Activated T-cell treated with anti-CD3 and anti-CD28 coated beads for 4 hours (primary cell): ENCODE measurements around the gene TSSC4.

Experiments used
- DNase-seq: peaks from one replicate; pipeline ENCODE4 v3.0.0-alpha.2; 2020

Gene TSSC4

GRCh38 chr11:2436013-2436520 is 35.5 kb downstream of the TSSC4 start:
- no peak for DNase-seq

- DNase-seq = no peak
Observed at GRCh38 chr11:2436521-2437031, 36.0 kb downstream of the TSSC4 start.

GRCh38 chr11:2437516-2437915 is 37.0 kb downstream of the TSSC4 start:
- no peak for DNase-seq

- DNase-seq = no peak
Observed at GRCh38 chr11:2439820-2440219, 39.3 kb downstream of the TSSC4 start.

- no peak for DNase-seq
Observed at GRCh38 chr11:2440646-2441045, 40.1 kb downstream of the TSSC4 start.

GRCh38 chr11:2441171-2441570 is 40.6 kb downstream of the TSSC4 start:
- no peak for DNase-seq

GRCh38 chr11:2442589-2442988 is 42.0 kb downstream of the TSSC4 start:
- no peak for DNase-seq

- no peak for DNase-seq
Observed at GRCh38 chr11:2443406-2443805, 42.9 kb downstream of the TSSC4 start.

- peak; percentile 83 for DNase-seq
Observed at GRCh38 chr11:2443881-2444820, 43.6 kb downstream of the TSSC4 start, which contains the start of gene TRPM5. TRPM5 (minus strand) TSS chr11:2444514; CDS start chr11:2423036, 21,478 bp downstream.

- no peak for DNase-seq
Observed at GRCh38 chr11:2444821-2445745, 44.5 kb downstream of the TSSC4 start, which contains the start of gene KCNQ1. KCNQ1 (plus strand) TSS chr11:2445008; CDS start chr11:2445099, 91 bp downstream.

GRCh38 chr11:2445746-2446551 is 45.4 kb downstream of the TSSC4 start:
- DNase-seq = no peak

GRCh38 chr11:2446590-2447252 is 46.2 kb downstream of the TSSC4 start:
- DNase-seq = no peak

GRCh38 chr11:2447253-2447950 is 46.9 kb downstream of the TSSC4 start:
- DNase-seq = no peak

- no peak for DNase-seq
Observed at GRCh38 chr11:2447951-2448650, 47.6 kb downstream of the TSSC4 start.

GRCh38 chr11:2448661-2449547 is 48.4 kb downstream of the TSSC4 start:
- DNase-seq = no peak

GRCh38 chr11:2449548-2450320 is 49.2 kb downstream of the TSSC4 start:
- no peak for DNase-seq

GRCh38 chr11:2450321-2451041 is 49.9 kb downstream of the TSSC4 start:
- no peak for DNase-seq

- no peak for DNase-seq
Observed at GRCh38 chr11:2451336-2451735, 50.8 kb downstream of the TSSC4 start.
